SH-SY5Y (cell line): Measurements from ENCODE around the gene TCF12.

Experiments
- GATA2 ChIP-seq: IDR thresholded peaks from 2 replicates; pipeline ENCODE4 v1.6.1; 2011; ENCODE audit warnings: mild to moderate bottlenecking, low read depth, low read length
- GATA3 ChIP-seq: IDR thresholded peaks from 2 replicates; pipeline ENCODE4 v1.6.1; 2011; ENCODE audit warnings: low read depth, mild to moderate bottlenecking, low read length, moderate library complexity

- TF ChIP-seq GATA3 (no peak), GATA2 (no peak)
Measured at GRCh38 chr15:56918046-56918938, at the start of gene TCF12.
